ENCODE data around the gene LMX1B. TPM values are rescaled to one million over a fixed set of nuclear protein-coding genes. Genes with fewer than 3 reads are reported as not detected.
"Not testable (repeated sequence)": the region's sequence is repeated elsewhere in the genome, so short reads cannot be mapped to it uniquely, and the experiment has no call there.

The LMX1B gene
- total RNA-seq, 2 donors from 2014 or later, result 0.13 TPM; not detected in 1

DNA sequence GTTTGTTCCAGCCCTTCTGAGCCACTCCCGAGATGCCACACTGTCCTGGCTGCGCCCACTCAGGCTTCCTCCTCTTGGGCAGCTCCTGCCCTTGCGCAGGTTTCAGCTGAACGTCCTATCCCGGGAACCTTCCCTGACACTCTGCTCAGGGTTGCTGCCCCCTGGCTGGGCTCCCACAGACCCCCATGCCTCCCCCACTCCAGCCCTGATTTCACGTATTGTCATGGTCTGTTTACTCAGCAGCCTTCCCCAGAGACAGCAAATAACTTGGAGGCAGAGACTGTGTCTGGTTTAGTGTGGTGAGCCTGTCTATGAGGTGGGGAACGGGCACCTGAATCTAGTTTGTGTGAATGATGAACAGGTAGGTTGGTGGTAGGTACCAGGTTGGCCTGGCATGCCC is 40.4 kb downstream of the LMX1B start:
- H3K27me3 ChIP-seq, result peaks cover 45% of the 10 kb centered on the region
- H3K9ac ChIP-seq (ENCODE audit: low read depth in 2 of 2, low read length in 2 of 2), result no peak overlapping the region
- H3K27ac ChIP-seq, result no peak overlapping the region
- peaks cover 4% of the 10 kb centered on the region for H3K4me1 ChIP-seq
- no peak overlapping the region for H3K4me3 ChIP-seq
- H3K36me3 ChIP-seq, result no peaks in the 10 kb centered on the region
- no peaks in the 10 kb centered on the region for H3K9me3 ChIP-seq
- no peak for DNase-seq
- intact Hi-C loops (cut with DNase I), result no loop called here
- no peak for TF ChIP-seq CTCF (IDR thresholded peaks at IDR 0.05)

- H3K4me1 ChIP-seq; intact Hi-C loops (cut with DNase I); H3K9ac ChIP-seq (ENCODE audit: low read depth in 2 of 2, low read length in 2 of 2); DNase-seq; H3K4me3 ChIP-seq; H3K27ac ChIP-seq; H3K9me3 ChIP-seq; H3K36me3 ChIP-seq: not testable (repeated sequence)
- H3K27me3 ChIP-seq, result peaks cover 32% of the 10 kb centered on the region
Observed at GRCh38 chr9:126656214-126656613, 42.5 kb downstream of the LMX1B start.

DNA sequence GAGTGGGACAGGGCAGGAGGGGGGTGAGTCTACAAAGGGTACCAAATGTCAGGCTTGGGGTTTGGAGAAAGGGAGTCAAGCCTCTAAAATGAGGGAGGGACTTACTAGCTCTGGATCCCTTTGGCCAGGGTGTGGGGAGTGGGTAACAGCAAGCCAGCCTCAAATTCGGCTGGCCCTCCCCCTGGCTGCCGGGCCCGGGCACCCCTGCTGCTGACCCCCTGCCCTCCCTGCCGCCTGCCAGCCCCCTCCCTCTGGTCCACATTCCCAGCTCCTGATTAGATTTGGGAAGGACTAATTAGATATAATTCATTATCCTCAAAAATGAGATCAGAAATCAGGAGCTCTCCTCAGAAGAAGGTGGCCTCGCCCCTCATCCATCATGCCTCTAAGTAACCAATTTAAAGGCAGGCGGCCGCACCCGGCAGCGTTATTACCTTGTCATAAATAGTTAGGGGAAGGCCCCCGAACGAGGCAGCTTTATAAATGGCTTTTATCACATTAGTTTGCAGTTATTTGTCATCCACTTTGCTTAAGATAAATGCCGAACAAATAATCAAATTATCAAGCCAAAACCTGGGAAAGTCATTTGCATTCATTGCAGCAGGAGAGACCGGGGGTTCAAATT is 44.6 kb downstream of the LMX1B start:
- Histone ChIP-seq H3K36me3 (no peaks in the 10 kb centered on the region), H3K27me3 (peaks cover 25% of the 10 kb centered on the region), H3K9me3 (no peaks in the 10 kb centered on the region), H3K27ac (no peak overlapping the region), H3K9ac (ENCODE audit: low read depth in 2 of 2, low read length in 2 of 2) (no peak overlapping the region), H3K4me1 (no peaks in the 10 kb centered on the region), H3K4me3 (no peak overlapping the region)
- intact Hi-C loops (cut with DNase I), result no loop called here
- DNase-seq, result no peak
- TF ChIP-seq CTCF (IDR thresholded peaks at IDR 0.05), result no peak

- no peak overlapping the region for H3K9ac ChIP-seq (ENCODE audit: low read depth in 2 of 2, low read length in 2 of 2)
- no peak for DNase-seq
- peaks cover 31% of the 10 kb centered on the region for H3K27me3 ChIP-seq
- H3K27ac ChIP-seq, result no peak overlapping the region
- no peak overlapping the region for H3K4me3 ChIP-seq
- H3K9me3 ChIP-seq, result no peaks in the 10 kb centered on the region
- H3K36me3 ChIP-seq, result no peaks in the 10 kb centered on the region
- H3K4me1 ChIP-seq, result no peaks in the 10 kb centered on the region
- TF ChIP-seq CTCF (IDR thresholded peaks at IDR 0.05), result no peak
- intact Hi-C loops (cut with DNase I), result no loop called here
Observed at GRCh38 chr9:126658956-126659555, 45.3 kb downstream of the LMX1B start.

DNA sequence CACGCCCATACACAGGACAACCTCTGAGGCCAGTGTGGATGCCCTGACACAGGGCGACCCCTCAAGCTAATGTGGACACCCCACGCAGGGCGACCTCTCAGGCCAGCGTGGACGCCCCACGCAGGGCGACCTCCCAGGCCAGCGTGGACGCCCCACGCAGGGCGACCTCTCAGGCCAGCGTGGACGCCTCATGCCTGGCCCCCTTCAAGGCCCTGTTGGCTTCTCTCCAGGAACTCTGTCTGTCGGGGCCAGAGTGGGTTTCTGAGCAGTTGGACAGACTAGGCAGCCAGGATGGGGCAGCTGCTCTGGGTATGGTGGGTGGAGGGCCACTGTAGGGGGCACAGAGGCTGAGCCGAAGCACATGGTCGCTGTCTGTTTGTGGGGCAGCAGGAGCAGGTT is 47.4 kb downstream of the LMX1B start:
- H3K27me3 ChIP-seq, result peaks cover 34% of the 10 kb centered on the region
- no peak overlapping the region for H3K9ac ChIP-seq (ENCODE audit: low read depth in 2 of 2, low read length in 2 of 2)
- no peaks in the 10 kb centered on the region for H3K9me3 ChIP-seq
- no peak overlapping the region for H3K27ac ChIP-seq
- no peaks in the 10 kb centered on the region for H3K36me3 ChIP-seq
- DNase-seq, result no peak
- no peak for TF ChIP-seq CTCF (IDR thresholded peaks at IDR 0.05)
- intact Hi-C loops (cut with DNase I), result no loop called here
- no peak overlapping the region for H3K4me3 ChIP-seq
- no peaks in the 10 kb centered on the region for H3K4me1 ChIP-seq

- no peak overlapping the region for H3K27ac ChIP-seq
- no peaks in the 10 kb centered on the region for H3K4me1 ChIP-seq
- H3K9me3 ChIP-seq, result no peaks in the 10 kb centered on the region
- no peaks in the 10 kb centered on the region for H3K36me3 ChIP-seq
- H3K27me3 ChIP-seq, result peaks cover 34% of the 10 kb centered on the region
- intact Hi-C loops (cut with DNase I), result no loop called here
- no peak overlapping the region for H3K9ac ChIP-seq (ENCODE audit: low read depth in 2 of 2, low read length in 2 of 2)
- H3K4me3 ChIP-seq, result no peak overlapping the region
- no peak for DNase-seq
- TF ChIP-seq CTCF (IDR thresholded peaks at IDR 0.05), result no peak
Observed at GRCh38 chr9:126661521-126662251, 48.0 kb downstream of the LMX1B start.
